Stimulated activated effector memory CD8-positive, alpha-beta T cell treated with anti-CD3 and anti-CD28 coated beads, Interleukin-12 subunit alpha, Interleukin-12 subunit beta, amount 100 ng/mL, for 72 hours (primary cell): ENCODE results near the gene KRT8.

Source experiments
- ATAC-seq: fragments of 150-1000 bp; cut with Tn5 transposase; 2 replicates; pipeline ENCODE4 v1.10.0; 2021
- DNase-seq, 2 donors: peaks; one replicate each; pipeline ENCODE4 v3.0.0; 2021 to 2022; ENCODE audit warnings: low spot score in 2 of 2
- H3K27ac Mint-ChIP-seq: one replicate; pipeline ENCODE4 v1.8.0; 2022; ENCODE audit warnings: mild to moderate bottlenecking, mixed read lengths
- H3K36me3 Mint-ChIP-seq: one replicate; pipeline ENCODE4 v1.8.0; 2022; ENCODE audit warnings: mild to moderate bottlenecking, mixed read lengths
- H3K4me1 Mint-ChIP-seq: one replicate; pipeline ENCODE4 v1.8.0; 2022; ENCODE audit warnings: mixed read lengths
- H3K4me3 Mint-ChIP-seq: one replicate; pipeline ENCODE4 v1.8.0; 2022; ENCODE audit warnings: mild to moderate bottlenecking, mixed read lengths
- H3K9me3 Mint-ChIP-seq: one replicate; pipeline ENCODE4 v1.8.0; 2022; ENCODE audit warnings: mixed read lengths

Gene KRT8

GRCh38 chr12:52873832-52874572 lies 30.9 kb downstream of the KRT8 start:
- DNase-seq = peak; percentile 49 to 67
- H3K36me3 Mint-ChIP-seq = no peaks in the 10 kb centered on the region
- peak; percentile 82 for ATAC-seq
- peak overlapping the region; percentile 80 for H3K4me3 Mint-ChIP-seq
- no peaks in the 10 kb centered on the region for H3K9me3 Mint-ChIP-seq
- peak overlapping the region; percentile 81 for H3K27ac Mint-ChIP-seq
- H3K4me1 Mint-ChIP-seq = peaks cover 43% of the 10 kb centered on the region

- Mint-ChIP-seq H3K27ac (peak overlapping the region; percentile 81), H3K4me1 (peaks cover 39% of the 10 kb centered on the region), H3K36me3 (no peaks in the 10 kb centered on the region), H3K4me3 (peak overlapping the region; percentile 80), H3K9me3 (no peaks in the 10 kb centered on the region)
- no peak for ATAC-seq
- DNase-seq = no peak
Measured at GRCh38 chr12:52873513-52873831, 31.4 kb downstream of the KRT8 start.

GRCh38 chr12:52872644-52873389 lies 32.1 kb downstream of the KRT8 start:
- peak overlapping the region; percentile 80 for H3K4me3 Mint-ChIP-seq
- H3K4me1 Mint-ChIP-seq = peaks cover 40% of the 10 kb centered on the region
- DNase-seq (no peak), ATAC-seq (no peak)
- no peaks in the 10 kb centered on the region for H3K36me3 Mint-ChIP-seq
- H3K9me3 Mint-ChIP-seq = no peaks in the 10 kb centered on the region
- peak overlapping the region; percentile 81 for H3K27ac Mint-ChIP-seq

GRCh38 chr12:52871291-52872039 lies 33.4 kb downstream of the KRT8 start:
- Mint-ChIP-seq H3K27ac (no peak overlapping the region), H3K4me1 (peaks cover 44% of the 10 kb centered on the region), H3K4me3 (no peak overlapping the region), H3K36me3 (no peaks in the 10 kb centered on the region), H3K9me3 (no peaks in the 10 kb centered on the region)
- DNase-seq (no peak), ATAC-seq (peak; percentile 31)

GRCh38 chr12:52870361-52871290 lies 34.2 kb downstream of the KRT8 start:
- ATAC-seq (peak; percentile 66), DNase-seq (peak; percentile 80 to 91)
- no peaks in the 10 kb centered on the region for H3K36me3 Mint-ChIP-seq
- no peak overlapping the region for H3K27ac Mint-ChIP-seq
- H3K9me3 Mint-ChIP-seq = no peaks in the 10 kb centered on the region
- no peak overlapping the region for H3K4me3 Mint-ChIP-seq
- peaks cover 44% of the 10 kb centered on the region for H3K4me1 Mint-ChIP-seq

- H3K9me3 Mint-ChIP-seq = no peaks in the 10 kb centered on the region
- peak overlapping the region; percentile 34 for H3K27ac Mint-ChIP-seq
- no peak for DNase-seq
- H3K4me1 Mint-ChIP-seq = peaks cover 22% of the 10 kb centered on the region
- ATAC-seq = no peak
- no peak overlapping the region for H3K4me3 Mint-ChIP-seq
- no peaks in the 10 kb centered on the region for H3K36me3 Mint-ChIP-seq
Measured at GRCh38 chr12:52867642-52868041, 37.2 kb downstream of the KRT8 start.

GRCh38 chr12:52867152-52867551 lies 37.7 kb downstream of the KRT8 start:
- peak overlapping the region; percentile 34 for H3K27ac Mint-ChIP-seq
- no peak for DNase-seq
- no peak for ATAC-seq
- no peaks in the 10 kb centered on the region for H3K36me3 Mint-ChIP-seq
- peaks cover 22% of the 10 kb centered on the region for H3K4me1 Mint-ChIP-seq
- H3K9me3 Mint-ChIP-seq = no peaks in the 10 kb centered on the region
- H3K4me3 Mint-ChIP-seq = no peak overlapping the region

GRCh38 chr12:52865090-52865944 lies 39.6 kb downstream of the KRT8 start:
- Mint-ChIP-seq H3K36me3 (no peaks in the 10 kb centered on the region), H3K4me1 (peaks cover 10% of the 10 kb centered on the region), H3K4me3 (no peak overlapping the region), H3K27ac (peak overlapping the region; percentile 7), H3K9me3 (no peaks in the 10 kb centered on the region)
- peak; percentile 43 for ATAC-seq
- DNase-seq = peak in 1 of 2 donors; percentile 57

GRCh38 chr12:52862023-52862422 lies 42.9 kb downstream of the KRT8 start:
- Mint-ChIP-seq H3K4me1 (no peaks in the 10 kb centered on the region), H3K36me3 (no peaks in the 10 kb centered on the region), H3K27ac (no peak overlapping the region), H3K4me3 (no peak overlapping the region), H3K9me3 (no peaks in the 10 kb centered on the region)
- no peak for ATAC-seq
- no peak for DNase-seq

- H3K36me3 Mint-ChIP-seq = no peaks in the 10 kb centered on the region
- no peaks in the 10 kb centered on the region for H3K9me3 Mint-ChIP-seq
- DNase-seq = no peak
- H3K4me3 Mint-ChIP-seq = no peak overlapping the region
- ATAC-seq = no peak
- H3K27ac Mint-ChIP-seq = no peak overlapping the region
- no peaks in the 10 kb centered on the region for H3K4me1 Mint-ChIP-seq
Measured at GRCh38 chr12:52861511-52861910, 43.4 kb downstream of the KRT8 start.

- Mint-ChIP-seq H3K9me3 (no peaks in the 10 kb centered on the region), H3K27ac (no peak overlapping the region), H3K4me3 (no peak overlapping the region), H3K4me1 (no peaks in the 10 kb centered on the region), H3K36me3 (no peaks in the 10 kb centered on the region)
- ATAC-seq (no peak), DNase-seq (no peak)
Measured at GRCh38 chr12:52860102-52860823, 44.6 kb downstream of the KRT8 start.

GRCh38 chr12:52857500-52857899 lies 47.4 kb downstream of the KRT8 start:
- Mint-ChIP-seq H3K4me3 (no peak overlapping the region), H3K9me3 (no peaks in the 10 kb centered on the region), H3K36me3 (no peaks in the 10 kb centered on the region), H3K27ac (no peak overlapping the region), H3K4me1 (no peaks in the 10 kb centered on the region)
- DNase-seq (no peak), ATAC-seq (no peak)

GRCh38 chr12:52856787-52857186 lies 48.1 kb downstream of the KRT8 start:
- Mint-ChIP-seq H3K4me1 (no peaks in the 10 kb centered on the region), H3K27ac (no peak overlapping the region), H3K4me3 (no peak overlapping the region), H3K36me3 (no peaks in the 10 kb centered on the region), H3K9me3 (no peaks in the 10 kb centered on the region)
- no peak for DNase-seq
- ATAC-seq = no peak
